ENCODE data around the gene CD163L1.

GRCh38 chr12:7493006-7493405 is 49.1 kb upstream of the CD163L1 start:
- TF ChIP-seq POLR2A (IDR thresholded peaks at IDR 0.05) (no peak), CTCF (IDR thresholded peaks at IDR 0.05) (no peak), POLR2AphosphoS5 (IDR thresholded peaks at IDR 0.05) (no peak), EP300 (IDR thresholded peaks at IDR 0.05) (no peak)

Measured in stomach (tissue), 4 donors.